Measurements from ENCODE around the gene ERGIC3. TPM values are rescaled to one million over a fixed set of nuclear protein-coding genes. Genes with fewer than 3 reads are reported as not detected.

ERGIC3 gene
- 343 and 379 TPM in 2 replicates for polyA plus RNA-seq (2011; rRNA removed)
- polyA plus RNA-seq (2012; cell fraction: cytosol; rRNA removed): 344 and 384 TPM in 2 replicates
- 391 and 438 TPM in 2 replicates for polyA plus RNA-seq (2012; cell fraction: nucleus; rRNA removed)
- polyA plus RNA-seq (2017; fragmentation: RNase III; extraction: RNeasy Plus Mini Kit Qiagen cat#74134 plus additional on column Dnase treatment): 228 to 252 TPM (median 239 TPM) in 3 replicates
- 249 and 328 TPM in 2 replicates for polyA minus RNA-seq (2011; rRNA and poly(A)+ RNA removed)

- Histone ChIP-seq H3K9me3 (no peaks in the 10 kb centered on the region), H3K4me1 (peaks cover 8% of the 10 kb centered on the region; the same call in 2 of the 3 replicates), H3K27ac (peak within 1 kb of the TSS; percentile 97 to 99), H3K4me3 (peak within 1 kb of the TSS; percentile 99), H3K4me2 (peak within 1 kb of the TSS; percentile 88)
- CTCF ChIA-PET: interaction anchor here (1.0 to 3.0 kb wide), 7 partner anchors 9 to 412 kb away, joined by 3 to 8 read pairs (median 4); partner anchors contain the start of gene SCAND1
- 20% methylated on average over 28 of the region's 57 CpGs for WGBS (ENCODE audit: missing lambda C conversion rate)
- no peak for TF ChIP-seq EHMT2 (IDR thresholded peaks at IDR 0.05; ENCODE audit: low read depth)
- TF ChIP-seq JUN (IDR thresholded peaks at IDR 0.05): peak in 1 of 2 experiments; percentile 74; a peak in 2 of 5 replicates
- TF ChIP-seq MYC (IDR thresholded peaks at IDR 0.05; ENCODE audit: borderline replicate concordance, low read length): 0 out of 2 replicates have a peak, but pooled peaks have one; percentile 43
- TF ChIP-seq PHF8 (IDR thresholded peaks at IDR 0.05; ENCODE audit: borderline replicate concordance, low read depth): peak; percentile 93
- no peak for TF ChIP-seq JUNB (IDR thresholded peaks at IDR 0.05)
- TF ChIP-seq HMGXB4 (CRISPR knock-in tag; IDR thresholded peaks at IDR 0.05; ENCODE audit: borderline replicate concordance): no peak
- TF ChIP-seq NR3C1 (IDR thresholded peaks at IDR 0.05): no peak
- no peak for TF ChIP-seq CBX8 (IDR thresholded peaks at IDR 0.05)
- no peak for TF ChIP-seq SREBF2 (IDR thresholded peaks at IDR 0.05)
- TF ChIP-seq NFE2L2 (conservative IDR thresholded peaks at IDR 0.05; ENCODE audit: low read length): no peak
- no peak for TF ChIP-seq SMC3 (IDR thresholded peaks at IDR 0.05)
- TF ChIP-seq, protein P1, sequence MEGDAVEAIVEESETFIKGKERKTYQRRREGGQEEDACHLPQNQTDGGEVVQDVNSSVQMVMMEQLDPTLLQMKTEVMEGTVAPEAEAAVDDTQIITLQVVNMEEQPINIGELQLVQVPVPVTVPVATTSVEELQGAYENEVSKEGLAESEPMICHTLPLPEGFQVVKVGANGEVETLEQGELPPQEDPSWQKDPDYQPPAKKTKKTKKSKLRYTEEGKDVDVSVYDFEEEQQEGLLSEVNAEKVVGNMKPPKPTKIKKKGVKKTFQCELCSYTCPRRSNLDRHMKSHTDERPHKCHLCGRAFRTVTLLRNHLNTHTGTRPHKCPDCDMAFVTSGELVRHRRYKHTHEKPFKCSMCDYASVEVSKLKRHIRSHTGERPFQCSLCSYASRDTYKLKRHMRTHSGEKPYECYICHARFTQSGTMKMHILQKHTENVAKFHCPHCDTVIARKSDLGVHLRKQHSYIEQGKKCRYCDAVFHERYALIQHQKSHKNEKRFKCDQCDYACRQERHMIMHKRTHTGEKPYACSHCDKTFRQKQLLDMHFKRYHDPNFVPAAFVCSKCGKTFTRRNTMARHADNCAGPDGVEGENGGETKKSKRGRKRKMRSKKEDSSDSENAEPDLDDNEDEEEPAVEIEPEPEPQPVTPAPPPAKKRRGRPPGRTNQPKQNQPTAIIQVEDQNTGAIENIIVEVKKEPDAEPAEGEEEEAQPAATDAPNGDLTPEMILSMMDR (IDR thresholded peaks at IDR 0.05): no peak
- TF ChIP-seq RAD21 (conservative IDR thresholded peaks at IDR 0.05 in 1 of 2, IDR thresholded peaks at IDR 0.05 in 1 of 2): no peak
- TF ChIP-seq POLR2A (IDR thresholded peaks at IDR 0.05; ENCODE audit: low read length): peak; percentile 69
- TF ChIP-seq, protein P2, sequence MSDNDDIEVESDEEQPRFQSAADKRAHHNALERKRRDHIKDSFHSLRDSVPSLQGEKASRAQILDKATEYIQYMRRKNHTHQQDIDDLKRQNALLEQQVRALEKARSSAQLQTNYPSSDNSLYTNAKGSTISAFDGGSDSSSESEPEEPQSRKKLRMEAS (IDR thresholded peaks at IDR 0.05): peak; percentile 91
- no peak for TF ChIP-seq BHLHE40 (IDR thresholded peaks at IDR 0.05; ENCODE audit: low read depth, low read length)
- no peak for TF ChIP-seq TP53 (CRISPR knock-in tag; IDR thresholded peaks at IDR 0.05)
- no peak for TF ChIP-seq ZFP36 (IDR thresholded peaks at IDR 0.05; ENCODE audit: borderline replicate concordance, partially characterized antibody)
- TF ChIP-seq ZSCAN20 (CRISPR knock-in tag; IDR thresholded peaks at IDR 0.05): no peak
- no peak for TF ChIP-seq KDM5A (IDR thresholded peaks at IDR 0.05)
- no peak for TF ChIP-seq CBX2 (IDR thresholded peaks at IDR 0.05; ENCODE audit: borderline replicate concordance, low read depth)
- TF ChIP-seq GATA3 (IDR thresholded peaks at IDR 0.05; ENCODE audit: borderline replicate concordance): no peak
- TF ChIP-seq USF2 (IDR thresholded peaks at IDR 0.05): no peak
- no peak for TF ChIP-seq RCOR1 (IDR thresholded peaks at IDR 0.05; ENCODE audit: low read depth, low read length)
- no peak for TF ChIP-seq RFX5 (IDR thresholded peaks at IDR 0.05)
- TF ChIP-seq HOXB5 (CRISPR knock-in tag; IDR thresholded peaks at IDR 0.05): no peak
- TF ChIP-seq CHD2 (IDR thresholded peaks at IDR 0.05; ENCODE audit: low read length, partially characterized antibody): no peak
- TF ChIP-seq RNF2 (IDR thresholded peaks at IDR 0.05; ENCODE audit: borderline replicate concordance, low read depth): no peak
- TF ChIP-seq E2F6 (IDR thresholded peaks at IDR 0.05; ENCODE audit: borderline replicate concordance, low read depth): peak; percentile 94
- TF ChIP-seq FOXS1 (CRISPR knock-in tag; IDR thresholded peaks at IDR 0.05): no peak
- TF ChIP-seq RARB (CRISPR knock-in tag; IDR thresholded peaks at IDR 0.05): no peak
- TF ChIP-seq CHD4 (IDR thresholded peaks at IDR 0.05; ENCODE audit: borderline replicate concordance): no peak
- POLR2A ChIA-PET: interaction anchor here (0.6 to 1.3 kb wide), 5 partner anchors 26 to 412 kb away, joined by 3 to 6 read pairs (median 3); partner anchors contain the start of gene SCAND1
- ATAC-seq: peak; percentile 98
- no peak for FAIRE-seq
- peak; percentile 73 to 96 for DNase-seq (ENCODE audit: low read depth in 1 of 2, low spot score in 1 of 2)
These were observed at the start of gene ERGIC3 for GRCh38 chr20:35541783-35542662. Gene ERGIC3, plus strand, starts transcription at chr20:35542078. Its CDS starts 20 bp downstream, at chr20:35542098.

Data from A549 (cell line).